Stimulated activated naive CD8-positive, alpha-beta T cell treated with anti-CD3 and anti-CD28 coated beads, Interleukin-15, Interleukin-2, amounts not matched to agents 100 U/mL and 50 U/mL, for 24 hours (primary cell): ENCODE results near the gene ERMAP.

Source experiments
- ATAC-seq: fragments of 150-1000 bp; cut with Tn5 transposase; one replicate; pipeline ENCODE4 v1.10.0; 2021
- DNase-seq: peaks from one replicate; pipeline ENCODE4 v3.0.0; 2021

ERMAP gene, protein sequence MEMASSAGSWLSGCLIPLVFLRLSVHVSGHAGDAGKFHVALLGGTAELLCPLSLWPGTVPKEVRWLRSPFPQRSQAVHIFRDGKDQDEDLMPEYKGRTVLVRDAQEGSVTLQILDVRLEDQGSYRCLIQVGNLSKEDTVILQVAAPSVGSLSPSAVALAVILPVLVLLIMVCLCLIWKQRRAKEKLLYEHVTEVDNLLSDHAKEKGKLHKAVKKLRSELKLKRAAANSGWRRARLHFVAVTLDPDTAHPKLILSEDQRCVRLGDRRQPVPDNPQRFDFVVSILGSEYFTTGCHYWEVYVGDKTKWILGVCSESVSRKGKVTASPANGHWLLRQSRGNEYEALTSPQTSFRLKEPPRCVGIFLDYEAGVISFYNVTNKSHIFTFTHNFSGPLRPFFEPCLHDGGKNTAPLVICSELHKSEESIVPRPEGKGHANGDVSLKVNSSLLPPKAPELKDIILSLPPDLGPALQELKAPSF

DNA sequence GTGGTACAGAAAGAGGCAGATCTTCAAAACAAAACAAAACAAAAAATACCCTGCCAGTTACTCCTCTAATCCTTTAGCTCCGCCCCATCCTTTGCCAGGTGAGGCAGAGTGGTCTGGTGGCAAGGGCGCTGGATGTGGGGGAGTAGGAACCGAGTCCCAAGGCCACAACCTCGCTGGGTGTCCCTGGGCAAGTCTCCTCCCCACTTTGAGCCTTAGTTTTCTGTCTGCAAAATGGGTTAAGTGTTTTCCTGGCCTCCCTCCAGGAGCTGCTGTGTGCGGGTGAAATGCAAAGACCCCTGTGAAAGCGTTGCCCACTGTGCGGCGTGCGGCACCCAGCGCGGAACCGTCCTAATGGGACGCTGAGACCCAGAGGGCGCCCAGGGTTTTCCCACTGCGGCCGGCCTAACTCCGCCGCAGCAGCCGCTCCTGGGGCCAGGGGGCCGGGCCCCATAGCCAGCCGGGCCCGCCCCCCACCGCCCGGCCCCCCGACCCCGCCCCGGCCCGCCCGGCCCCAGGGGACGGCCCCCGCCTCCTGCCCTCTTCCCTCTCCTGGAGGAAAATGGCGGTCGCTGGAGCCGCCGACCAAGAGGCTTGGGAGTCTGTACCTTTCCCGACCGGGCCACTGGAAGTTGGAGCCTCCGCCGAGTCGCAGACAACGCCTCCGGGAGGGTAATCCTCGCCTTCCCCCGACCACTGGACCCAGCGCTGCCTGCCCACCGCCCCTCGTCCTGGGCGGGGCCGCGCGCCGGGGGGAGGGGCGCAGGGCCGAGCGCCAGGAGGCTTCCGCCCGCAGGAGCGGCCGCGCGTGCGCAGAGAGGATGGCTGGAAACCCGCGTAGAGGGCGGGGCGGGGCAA lies at the start of gene ERMAP, which contains the start of gene SVBP:
TSS of gene ERMAP (plus strand) at position 538 of the 855 bp plus-strand sequence. CDS start 13,327 bp downstream, outside the sequence.
TSS of gene SVBP (minus strand) at position 813 of the 855 bp plus-strand sequence. CDS start 853 bp downstream, outside the sequence.
- DNase-seq (peak; percentile 98), ATAC-seq (peak; percentile 93)

DNA sequence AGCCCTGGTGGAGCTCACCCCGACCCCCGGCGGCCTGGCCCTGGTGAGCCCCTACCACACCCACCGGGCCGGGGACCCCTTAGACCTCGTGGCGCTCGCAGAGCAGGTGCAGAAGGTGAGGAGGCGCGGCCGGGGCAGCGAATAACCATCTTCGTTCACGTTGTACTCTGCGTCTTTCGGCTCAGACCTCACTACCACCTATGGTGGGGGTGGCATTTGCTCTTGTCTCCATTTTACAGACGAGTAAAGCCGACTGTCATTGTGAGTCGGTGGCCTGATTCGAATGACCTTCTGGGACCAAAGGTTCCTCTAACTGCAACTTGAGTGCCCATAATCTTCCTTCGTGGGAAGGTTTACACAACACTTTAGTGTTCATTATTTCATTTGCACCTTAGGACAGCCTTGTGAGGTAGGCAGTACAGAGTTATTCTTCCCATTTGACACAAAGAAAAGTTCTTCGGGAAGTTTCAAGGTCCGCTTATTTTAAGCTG lies 49.4 kb upstream of the ERMAP start:
- DNase-seq: no peak
- ATAC-seq: peak; percentile 21

DNA sequence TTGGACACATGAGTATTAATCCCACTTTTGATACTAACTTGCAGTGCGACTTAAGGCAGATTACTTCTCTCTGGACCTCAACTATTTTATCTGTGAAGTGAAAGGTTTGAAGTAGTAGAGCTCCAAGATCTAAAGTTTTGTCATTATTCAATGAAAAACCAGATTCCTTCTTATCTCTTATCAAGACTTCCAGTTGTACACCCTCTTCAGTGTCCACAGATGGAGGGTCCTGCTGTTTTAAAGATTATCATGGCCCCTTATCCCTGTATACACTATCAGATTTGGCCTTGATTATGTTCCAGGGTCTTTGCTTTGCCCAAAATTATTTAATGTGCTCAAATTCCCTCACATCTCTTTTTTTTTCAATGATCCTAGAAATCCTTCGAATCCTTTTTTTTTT lies 48.8 kb upstream of the ERMAP start:
- DNase-seq: no peak
- no peak for ATAC-seq

DNA sequence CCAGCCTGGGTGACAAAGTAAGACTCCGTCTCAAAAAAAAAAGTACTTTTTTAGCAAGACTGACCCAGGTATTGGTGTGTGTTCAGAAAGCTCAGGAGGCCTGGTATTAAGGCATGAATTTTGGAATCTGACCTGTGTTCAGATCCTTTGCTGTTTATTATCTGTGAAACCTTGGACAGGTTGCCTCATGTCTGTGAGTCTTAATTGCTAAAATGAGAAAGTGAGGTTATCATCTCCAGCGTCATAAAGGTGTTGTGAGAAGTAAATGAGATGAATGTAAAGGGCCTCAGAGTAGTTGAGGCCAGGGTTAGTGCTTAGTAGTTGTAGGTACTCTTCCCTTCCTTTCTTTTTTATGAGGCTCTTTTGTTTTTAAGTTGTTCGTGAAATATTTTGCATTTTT lies 47.1 kb upstream of the ERMAP start:
- DNase-seq (no peak), ATAC-seq (no peak)

DNA sequence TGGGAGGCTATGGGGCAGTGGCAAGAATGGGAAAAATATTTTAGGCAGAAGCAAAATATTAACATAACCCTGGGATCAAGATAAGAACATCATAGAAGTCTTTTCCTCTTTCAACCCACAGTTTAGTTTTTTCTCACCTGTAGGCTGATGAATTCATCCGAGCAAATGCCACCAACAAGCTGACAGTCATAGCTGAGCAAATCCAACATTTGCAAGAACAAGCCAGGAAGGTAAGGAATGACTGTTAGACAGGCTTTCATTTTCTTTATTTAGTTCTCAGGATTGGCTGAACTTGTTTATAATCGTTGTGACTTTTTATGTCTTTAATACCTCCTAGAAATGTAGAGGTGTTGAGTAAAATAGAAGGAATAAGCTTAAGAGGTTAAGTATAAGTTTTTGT lies 43.5 kb upstream of the ERMAP start:
- DNase-seq (no peak), ATAC-seq (no peak)

DNA sequence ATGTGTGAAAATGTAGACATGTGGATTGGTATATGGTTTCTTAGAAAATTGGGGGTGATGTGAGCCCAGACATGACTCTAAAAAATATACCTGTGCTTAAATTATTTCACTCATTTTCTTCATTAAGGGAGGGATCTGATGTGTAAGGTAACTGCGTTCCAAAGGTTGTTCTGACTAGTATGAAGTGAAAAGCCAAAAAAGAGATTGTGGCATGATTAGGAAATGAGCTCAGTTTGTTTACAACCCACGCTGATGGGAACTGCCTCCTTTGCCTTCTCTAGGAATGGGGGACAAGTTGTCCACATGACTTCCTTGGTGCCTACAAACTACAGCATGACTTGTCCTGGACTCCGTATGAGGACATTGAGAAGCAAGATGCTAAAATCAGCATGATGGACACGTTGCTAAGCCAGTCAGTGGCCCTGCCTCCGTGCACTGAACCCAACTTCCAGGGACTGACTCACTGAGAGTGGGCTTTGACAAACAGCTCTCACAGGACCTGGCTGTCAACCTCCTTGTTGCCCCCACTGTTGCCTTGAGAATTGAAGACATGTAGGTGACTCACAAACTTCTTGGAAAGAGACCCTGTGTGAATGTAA lies 41.9 kb upstream of the ERMAP start:
- DNase-seq: no peak
- ATAC-seq: no peak

DNA sequence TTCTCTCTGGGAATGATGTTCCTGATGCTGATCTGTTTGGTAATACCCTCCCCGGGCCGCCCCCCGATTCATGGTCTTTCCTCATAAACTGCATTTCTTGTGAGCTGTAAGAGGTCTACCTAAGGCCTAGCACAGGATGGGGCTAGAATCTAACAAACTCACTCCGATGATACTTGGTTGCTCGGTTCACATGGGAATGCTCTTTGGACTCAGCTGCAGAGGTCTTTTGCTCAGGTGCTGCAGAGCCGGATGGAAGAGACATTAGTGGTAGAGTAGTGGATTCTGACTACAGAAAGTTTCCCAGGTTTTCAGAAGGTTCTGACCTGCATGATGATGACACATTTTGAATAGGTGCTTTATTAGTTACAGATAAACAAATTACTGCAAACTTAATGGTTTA lies 40.4 kb upstream of the ERMAP start:
- DNase-seq: no peak

DNA sequence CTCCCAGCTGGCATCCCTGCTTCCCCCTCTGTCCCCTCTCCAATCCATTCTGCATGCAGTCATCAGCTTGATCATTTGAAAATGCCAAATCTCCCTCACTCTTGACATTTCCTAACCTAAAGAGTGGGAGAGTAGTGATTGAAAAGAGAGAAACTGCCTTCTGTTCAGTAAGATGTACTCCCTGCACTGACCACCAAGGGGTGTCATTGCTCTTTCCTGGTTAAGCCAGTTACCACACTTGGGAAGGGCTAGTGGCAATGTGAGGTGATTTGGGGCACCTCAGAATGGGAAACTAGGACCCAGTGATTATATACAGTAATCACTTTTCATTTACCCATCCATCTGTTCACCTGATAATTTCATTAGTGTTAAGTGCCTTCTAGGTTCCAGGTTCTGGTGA lies 39.1 kb upstream of the ERMAP start:
- ATAC-seq: peak; percentile 49
- peak; percentile 39 for DNase-seq

More for the DNA sequence above, 40.4 kb upstream of the ERMAP start:
- ATAC-seq: no peak

DNA sequence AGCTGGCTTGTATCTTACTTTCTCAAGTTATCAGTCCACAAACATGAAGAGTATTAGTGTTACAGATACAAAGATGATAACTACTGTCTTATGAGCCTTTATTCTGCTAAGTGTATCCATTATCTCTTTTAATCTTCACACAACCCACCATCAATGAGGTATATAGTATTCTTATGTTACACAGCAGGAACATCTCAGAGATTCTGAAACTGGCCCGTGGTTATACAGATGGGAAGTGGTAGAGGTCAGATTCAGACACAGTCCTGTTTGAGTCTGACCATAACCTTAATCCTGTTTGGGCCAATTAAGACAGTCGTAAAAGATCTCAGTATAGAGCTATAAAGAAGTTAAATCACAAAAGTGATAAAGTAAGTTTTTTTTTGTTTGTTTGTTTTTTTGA lies 37.2 kb upstream of the ERMAP start:
- DNase-seq (no peak), ATAC-seq (peak; percentile 41)

DNA sequence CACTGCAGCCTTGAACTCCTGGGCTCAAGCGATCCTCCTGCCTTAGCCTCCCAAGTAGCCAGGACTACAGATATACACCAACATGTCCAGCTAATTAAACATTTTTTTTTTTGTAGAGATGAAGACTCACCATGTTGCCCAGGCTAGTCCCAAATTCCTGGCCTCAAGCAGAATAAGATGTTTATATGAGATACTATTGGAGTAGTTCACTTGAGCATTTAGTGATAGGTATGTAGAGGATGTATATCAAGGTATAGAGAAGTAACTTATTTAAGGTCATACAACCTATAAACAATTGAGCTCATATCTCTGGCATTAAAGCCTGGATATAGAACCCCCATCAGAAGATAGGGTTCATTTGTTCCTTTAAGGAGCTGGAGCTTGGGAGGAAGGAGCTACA lies 36.7 kb upstream of the ERMAP start:
- DNase-seq: no peak
- no peak for ATAC-seq

DNA sequence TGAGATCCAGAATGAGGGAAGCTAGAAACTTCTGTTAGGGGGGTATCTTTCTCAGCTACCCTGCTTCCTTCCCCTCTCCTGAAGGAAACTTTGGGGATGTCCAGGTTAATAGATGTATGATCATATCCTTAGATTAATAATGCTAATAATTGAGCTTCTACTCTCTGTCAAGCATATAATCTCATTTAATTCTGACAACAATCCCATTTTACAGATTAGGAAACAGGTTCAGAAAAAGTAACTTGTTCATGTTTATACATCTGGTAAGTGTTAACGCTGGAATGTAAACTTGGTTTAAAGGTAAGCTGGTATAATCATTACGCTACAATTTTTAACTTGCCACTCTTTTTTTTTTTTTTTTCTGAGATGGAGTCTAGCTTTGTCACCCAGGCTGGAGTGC lies 33.8 kb upstream of the ERMAP start:
- no peak for DNase-seq
- ATAC-seq: no peak

DNA sequence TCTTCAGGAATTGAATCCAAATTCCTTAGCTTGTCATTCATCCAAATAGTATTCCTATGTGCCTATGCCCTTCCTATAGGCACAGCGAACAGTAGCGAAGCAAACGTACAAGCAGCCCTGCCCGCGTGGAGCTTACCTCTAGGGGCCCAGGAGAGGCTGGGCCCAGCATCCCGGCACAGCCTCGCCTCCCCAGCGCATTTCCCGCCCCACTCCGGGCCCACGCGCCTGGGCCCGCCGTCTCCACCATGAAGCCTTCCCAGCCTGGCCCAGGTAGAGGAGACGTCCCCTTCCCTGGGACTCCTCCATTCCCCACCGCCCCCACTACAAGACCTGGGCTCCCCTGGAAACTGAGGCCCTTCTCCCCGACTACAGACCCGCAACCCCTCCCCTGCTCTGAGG lies 32.4 kb upstream of the ERMAP start:
- DNase-seq (no peak), ATAC-seq (no peak)

DNA sequence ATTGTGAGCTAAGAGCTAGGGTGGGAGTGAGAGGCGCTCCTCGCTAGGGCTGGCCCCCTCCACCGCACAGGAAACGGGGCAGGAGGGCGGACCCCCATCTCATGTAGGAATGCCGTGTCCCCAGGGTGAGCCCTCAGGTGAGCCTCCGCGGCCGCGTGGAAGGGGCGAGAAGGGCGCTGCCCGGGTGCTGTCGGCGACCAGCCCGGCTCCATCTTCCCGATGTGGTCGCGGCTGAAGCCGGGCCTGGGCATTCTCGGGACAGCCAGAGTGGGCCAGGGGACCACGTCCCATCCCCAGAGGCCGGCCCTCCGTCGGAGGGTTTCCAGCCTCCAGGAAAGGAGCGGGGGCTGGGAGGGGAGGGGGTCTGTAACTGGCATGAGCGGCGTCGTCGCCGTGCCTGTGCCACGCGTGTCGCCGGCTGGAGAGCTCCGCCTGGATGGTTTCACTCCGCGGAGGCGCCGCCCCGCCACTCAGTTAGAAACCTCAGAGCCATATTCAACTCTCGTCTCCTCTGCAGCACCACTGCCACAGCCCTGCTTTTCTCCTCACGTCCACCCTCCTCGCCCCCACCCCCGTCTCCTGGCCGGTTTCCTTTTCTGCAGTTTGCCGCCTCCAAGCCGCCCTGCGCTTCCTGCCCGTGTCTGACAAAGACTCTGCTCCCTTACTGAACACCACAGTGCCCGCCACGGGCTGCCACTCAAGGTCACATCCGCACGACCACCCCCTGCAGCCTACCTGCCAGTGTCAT lies 31.8 kb upstream of the ERMAP start, which contains the start of gene TMEM269:
TSS of gene TMEM269 (plus strand) at position 46 of the 748 bp plus-strand sequence. CDS start 4,903 bp downstream, outside the sequence.
- DNase-seq (peak; percentile 44), ATAC-seq (peak; percentile 38)

DNA sequence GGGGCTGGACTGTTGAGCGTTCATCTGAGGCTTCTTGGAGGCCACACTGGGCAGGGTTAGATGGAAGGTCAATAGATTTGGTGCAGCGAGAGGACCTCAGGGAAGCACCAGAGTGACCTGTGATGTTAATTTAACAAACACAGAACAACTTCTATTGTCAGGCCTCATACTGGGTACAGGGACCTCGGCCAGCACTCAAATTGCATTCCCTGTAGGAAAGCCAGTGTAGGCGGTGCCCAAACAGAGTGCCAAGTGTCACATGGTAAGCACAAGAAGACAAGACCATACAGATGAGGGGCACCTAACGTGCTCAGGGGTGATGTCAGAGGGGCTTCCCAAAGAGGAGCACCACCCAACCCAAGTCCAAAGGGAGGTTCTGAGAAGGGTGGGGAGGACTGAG lies 30.8 kb upstream of the ERMAP start:
- ATAC-seq: no peak
- no peak for DNase-seq

DNA sequence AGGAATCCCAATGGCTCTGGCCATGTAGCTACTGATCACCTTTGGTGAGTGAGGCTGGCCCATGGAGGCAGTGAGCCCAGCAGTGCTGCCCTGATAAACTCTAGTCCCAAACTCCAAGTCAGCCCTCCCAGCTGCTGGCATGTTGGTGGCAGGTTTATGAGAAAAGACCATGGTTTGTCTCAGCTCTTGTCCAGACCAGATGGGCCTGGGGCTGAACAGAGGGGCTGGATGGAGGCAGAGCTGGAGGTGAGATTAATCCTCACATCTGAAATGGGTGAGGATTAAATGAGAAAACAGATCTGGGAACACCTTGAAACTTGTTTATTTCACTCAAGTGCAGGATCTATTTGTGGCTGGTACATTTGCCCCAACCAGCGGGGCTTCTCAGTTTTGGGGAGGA lies 28.9 kb upstream of the ERMAP start:
- DNase-seq: no peak
- no peak for ATAC-seq

DNA sequence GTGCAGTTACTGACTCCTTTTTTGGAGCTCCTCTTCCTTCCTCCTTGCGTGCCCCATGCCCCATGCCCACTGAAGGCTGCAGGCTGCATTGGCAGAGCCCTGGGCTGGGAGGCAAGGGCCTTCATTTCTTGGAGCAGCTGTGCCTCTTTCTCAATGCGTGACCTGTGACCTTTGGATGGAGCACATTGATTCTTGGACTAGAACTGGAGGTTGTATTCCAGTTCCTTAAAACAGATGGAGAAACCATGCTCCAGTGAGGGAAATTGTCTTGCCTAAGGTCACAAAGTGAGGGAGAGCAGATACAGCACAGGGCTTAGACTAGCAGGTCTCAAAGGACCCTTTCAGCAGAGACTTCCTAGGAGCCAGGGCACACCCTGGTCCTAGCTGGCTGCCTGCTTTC lies 23.1 kb upstream of the ERMAP start:
- no peak for DNase-seq

DNA sequence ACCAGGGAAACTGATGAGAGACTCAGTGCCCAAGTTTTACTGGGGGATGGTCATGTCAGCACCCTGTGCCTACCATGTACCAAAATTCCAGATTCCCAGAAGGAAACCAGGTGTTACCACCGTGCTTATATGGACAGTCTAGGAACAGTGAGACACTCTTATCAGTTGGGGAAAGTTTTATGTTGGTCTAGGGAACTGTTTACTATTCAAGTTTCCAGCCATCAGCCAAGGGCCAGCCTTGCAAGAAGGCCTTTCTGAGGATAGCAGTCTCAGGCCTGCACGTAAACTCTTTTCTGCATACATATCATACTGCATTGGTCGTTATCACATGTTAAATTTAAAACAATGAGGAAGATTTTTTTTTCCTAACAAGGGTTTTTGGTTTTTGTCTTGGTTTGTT lies 19.5 kb upstream of the ERMAP start:
- ATAC-seq (no peak), DNase-seq (no peak)

More for the DNA sequence above, 23.1 kb upstream of the ERMAP start:
- ATAC-seq: no peak

DNA sequence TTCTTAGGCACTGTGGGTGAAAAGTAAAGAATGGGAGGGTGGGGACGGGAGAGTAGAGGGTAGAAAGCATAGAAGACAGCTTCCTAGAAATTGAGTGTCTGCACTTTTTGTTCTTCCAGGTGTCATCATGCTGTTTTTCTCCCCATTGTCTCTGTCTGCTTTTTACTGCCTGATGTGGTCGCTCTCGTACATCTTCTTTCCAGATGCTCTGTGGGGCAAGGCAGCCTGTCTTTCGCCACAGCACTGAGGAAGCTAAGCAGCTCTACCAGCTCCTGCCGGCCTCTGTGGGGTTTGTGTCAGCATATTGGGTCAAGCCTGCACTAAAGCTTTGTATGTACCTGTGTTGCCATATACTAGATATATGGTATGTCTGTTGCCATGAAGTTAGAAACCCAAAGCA lies 18.9 kb upstream of the ERMAP start:
- no peak for ATAC-seq
- no peak for DNase-seq

DNA sequence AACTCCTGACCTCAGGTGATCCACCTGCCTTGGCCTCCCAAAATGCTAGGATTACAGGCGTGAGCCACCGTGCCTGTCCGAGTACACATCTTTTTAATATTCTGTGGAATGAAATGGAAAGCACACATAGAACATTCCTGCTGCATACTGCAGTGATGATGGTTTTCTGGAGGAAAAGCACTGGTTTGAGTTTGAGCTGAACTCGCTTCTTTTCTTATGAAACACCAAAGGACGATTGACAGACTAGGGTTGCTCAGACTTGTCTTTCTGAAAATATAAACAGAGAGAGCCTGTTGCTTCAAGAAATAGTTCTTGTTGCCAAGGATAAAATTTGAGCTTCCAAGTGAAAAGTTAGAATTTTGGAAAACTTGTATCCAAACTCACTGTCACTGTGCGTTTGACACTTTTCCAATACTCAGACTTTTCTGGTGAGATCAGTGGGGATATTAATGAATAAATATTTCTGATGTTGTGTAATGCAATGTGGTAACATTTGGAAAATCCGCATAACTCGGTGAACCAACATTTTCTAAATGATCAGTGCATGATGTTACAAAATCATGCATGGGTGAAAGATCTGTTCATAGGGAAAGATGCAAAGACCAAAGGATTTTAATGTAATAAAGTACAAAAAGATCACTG lies 15.0 kb upstream of the ERMAP start:
- ATAC-seq: no peak

DNA sequence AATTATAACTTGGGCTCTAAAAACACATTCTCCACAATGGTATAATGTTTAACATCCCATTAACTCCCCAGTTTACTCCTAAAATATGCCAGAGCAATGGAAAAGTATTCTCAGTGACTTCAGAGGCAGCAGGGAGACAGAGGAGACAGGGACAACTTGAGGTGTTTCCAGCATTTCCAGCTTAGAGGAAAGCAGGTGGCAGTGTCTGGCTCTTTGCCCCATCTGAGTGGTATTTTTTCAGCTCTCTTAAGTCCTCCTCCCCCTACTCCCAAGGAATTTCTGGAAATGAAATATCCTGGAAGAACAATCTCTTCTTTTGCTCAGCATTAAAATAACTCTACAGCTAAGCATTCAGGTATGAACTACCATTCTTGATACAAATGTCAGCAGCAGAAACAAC lies 10.8 kb upstream of the ERMAP start:
- DNase-seq (no peak), ATAC-seq (no peak)

More for the DNA sequence above, 15.0 kb upstream of the ERMAP start:
- no peak for DNase-seq

DNA sequence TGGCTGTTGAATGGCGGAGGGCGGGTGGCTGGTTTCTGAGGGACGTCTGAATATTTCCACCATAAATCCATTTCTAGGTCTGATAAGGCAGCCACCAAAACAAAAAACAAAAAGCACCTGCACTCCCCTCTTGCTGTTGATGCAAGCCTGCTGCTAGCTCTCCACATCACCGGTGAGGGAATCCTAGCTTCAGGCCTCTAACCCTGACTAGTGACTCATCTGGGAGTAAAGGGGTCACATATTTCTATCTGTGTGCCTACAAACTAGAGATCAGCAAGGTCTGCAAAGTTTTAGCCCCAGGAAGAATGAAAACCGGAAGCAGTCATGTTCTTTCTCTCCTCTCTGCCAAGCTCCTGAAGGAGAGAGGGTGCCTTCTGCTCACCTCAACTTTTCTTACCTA lies 10.3 kb upstream of the ERMAP start:
- no peak for ATAC-seq
- DNase-seq: no peak
